HG02642 (cell line): ENCODE data around the gene FAM3B.

Experiments used
- ATAC-seq: cut with Tn5 transposase; IDR thresholded peaks from one replicate; pipeline ENCODE4 v1.9.1; 2021; ENCODE audit warnings: mild to moderate bottlenecking; ENCODE audit not compliant: unreplicated experiment, poor library complexity

Gene FAM3B

GRCh38 chr21:41388259-41388658 lies 71.7 kb downstream of the FAM3B start:
- ATAC-seq, result no peak

GRCh38 chr21:41390043-41390639 lies 73.5 kb downstream of the FAM3B start:
- no peak for ATAC-seq

GRCh38 chr21:41393876-41394465 lies 77.4 kb downstream of the FAM3B start:
- ATAC-seq, result no peak

- ATAC-seq, result no peak
Measured at GRCh38 chr21:41396558-41397075, 80.0 kb downstream of the FAM3B start.

DNA sequence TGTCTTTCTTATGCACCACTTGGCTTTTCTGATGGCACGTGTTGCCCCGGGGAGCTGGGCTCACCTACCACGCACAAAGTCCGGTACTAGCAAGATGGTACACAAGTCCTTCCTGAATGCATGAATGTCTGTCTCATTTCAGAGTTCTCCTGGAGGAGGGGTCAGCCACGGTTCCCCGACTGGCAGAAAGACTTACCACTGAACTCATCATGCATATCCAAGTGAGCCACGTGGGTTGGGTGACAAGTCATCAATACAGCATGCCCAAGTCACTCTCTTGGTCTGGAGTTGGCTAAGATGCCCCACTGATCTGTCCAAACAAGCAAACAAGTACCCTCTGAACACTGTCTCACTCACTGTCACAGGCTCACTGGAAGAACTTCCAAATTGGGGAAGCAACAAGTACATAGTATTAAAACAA lies 80.9 kb downstream of the FAM3B start:
- ATAC-seq, result no peak

DNA sequence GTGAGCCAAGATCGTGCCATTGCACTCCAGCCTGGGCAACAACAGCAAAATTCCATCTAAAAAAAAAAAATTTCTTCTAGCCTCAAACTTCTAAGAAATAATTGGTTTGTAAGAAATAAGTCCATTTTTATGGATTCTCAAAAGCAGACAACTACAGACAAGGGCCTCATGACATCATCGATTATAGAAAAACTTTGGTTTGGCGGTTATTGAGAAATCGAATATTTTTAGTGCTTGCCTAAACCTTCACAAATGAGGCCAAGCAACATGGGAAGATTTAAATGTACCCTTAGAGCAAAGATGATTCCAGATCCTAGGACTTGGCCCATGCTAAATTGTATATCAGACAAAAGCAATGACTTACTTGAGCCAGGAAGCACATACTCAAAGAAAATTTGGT lies 81.7 kb downstream of the FAM3B start:
- no peak for ATAC-seq

DNA sequence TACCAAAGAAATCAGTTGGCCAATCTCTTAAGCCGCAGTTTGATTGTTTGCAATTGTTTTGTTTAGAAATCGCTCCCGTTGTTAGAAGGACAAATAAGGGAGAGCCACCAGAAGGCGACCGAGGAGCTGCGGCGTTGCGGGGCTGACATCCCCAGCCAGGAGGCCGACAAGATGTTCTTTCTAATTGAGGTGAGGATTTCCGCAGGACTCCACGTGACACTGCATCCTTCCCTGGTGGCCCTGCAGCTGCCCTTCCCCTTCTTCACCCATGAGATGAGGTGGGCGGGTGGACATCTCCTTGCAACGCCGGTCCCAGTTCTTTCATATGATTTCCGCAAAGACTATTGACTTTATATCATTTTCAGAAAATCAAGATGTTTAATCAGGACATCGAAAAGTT lies 82.2 kb downstream of the FAM3B start:
- ATAC-seq, result no peak

- ATAC-seq, result no peak
Measured at GRCh38 chr21:41399246-41399800, 82.7 kb downstream of the FAM3B start.

DNA sequence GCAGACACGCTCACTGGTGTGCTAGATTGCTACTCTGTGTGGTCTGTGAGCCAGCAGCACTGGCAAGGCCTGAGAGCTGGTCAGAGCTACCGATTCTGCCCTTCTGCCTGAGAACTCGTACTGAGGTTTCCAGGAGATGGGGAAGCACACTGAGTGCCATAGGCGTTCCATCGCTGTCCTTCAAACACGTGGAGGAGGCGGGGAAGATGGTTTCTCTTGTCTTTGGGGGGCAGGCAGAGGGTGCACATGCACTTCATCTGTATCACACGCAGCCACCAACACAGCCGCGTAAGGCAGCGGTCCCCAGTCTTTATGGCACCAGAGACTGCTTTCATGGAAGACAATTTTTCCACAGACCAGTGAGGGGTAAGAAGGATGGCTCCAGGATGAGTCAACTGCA lies 85.6 kb downstream of the FAM3B start:
- no peak for ATAC-seq

DNA sequence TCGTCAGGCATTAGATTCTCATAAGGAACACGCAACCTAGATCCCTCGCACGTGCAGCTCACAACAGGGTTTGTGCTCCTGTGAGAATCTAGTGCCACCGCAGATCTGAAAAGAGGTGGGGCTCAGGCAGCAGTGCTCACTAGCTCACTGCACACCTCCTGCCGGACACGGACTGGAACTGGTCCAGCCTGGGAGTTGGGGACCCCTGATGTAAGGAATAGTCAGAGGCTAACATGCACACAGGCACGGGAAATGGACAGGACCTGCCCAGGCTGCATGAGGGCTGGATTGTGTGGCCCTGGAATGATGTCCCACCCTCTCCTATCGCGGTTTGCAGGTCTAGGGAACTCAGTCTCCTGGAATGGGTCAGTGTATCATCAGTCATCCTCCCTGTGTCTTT lies 86.2 kb downstream of the FAM3B start:
- ATAC-seq, result no peak

GRCh38 chr21:41403331-41403730 lies 86.7 kb downstream of the FAM3B start:
- no peak for ATAC-seq

DNA sequence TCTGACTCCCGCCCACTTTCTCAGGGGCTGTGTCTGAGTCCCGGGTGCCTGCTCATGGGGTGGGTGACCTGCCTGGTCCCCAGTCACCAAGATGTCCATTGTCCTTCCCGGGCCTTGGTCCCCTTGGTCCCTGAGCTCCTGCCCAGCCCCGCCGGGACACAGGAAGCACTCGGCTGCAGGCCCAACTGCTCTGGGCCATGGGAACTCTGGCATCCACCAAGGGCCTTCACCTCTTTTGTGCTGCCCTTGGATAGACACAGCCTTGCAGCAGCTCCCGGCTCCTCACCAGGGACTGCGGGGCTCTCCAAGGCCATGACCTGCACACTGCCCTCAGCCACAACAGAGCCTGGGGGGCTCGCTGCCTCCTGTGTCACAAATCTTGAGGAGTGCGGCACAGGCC lies 87.4 kb downstream of the FAM3B start:
- no peak for ATAC-seq

GRCh38 chr21:41405321-41405720 lies 88.7 kb downstream of the FAM3B start:
- ATAC-seq, result no peak

- no peak for ATAC-seq
Measured at GRCh38 chr21:41406340-41406739, 89.7 kb downstream of the FAM3B start.
